ENCODE measurements around the gene GADD45B. TPM values are rescaled to one million over a fixed set of nuclear protein-coding genes. Genes with fewer than 3 reads are reported as not detected.
"Not testable (repeated sequence)": the region's sequence is repeated elsewhere in the genome, so short reads cannot be mapped to it uniquely, and the experiment has no call there.

Gene GADD45B
- total RNA-seq, 1 experiment from 2014 or later, result 23.8 TPM

DNA sequence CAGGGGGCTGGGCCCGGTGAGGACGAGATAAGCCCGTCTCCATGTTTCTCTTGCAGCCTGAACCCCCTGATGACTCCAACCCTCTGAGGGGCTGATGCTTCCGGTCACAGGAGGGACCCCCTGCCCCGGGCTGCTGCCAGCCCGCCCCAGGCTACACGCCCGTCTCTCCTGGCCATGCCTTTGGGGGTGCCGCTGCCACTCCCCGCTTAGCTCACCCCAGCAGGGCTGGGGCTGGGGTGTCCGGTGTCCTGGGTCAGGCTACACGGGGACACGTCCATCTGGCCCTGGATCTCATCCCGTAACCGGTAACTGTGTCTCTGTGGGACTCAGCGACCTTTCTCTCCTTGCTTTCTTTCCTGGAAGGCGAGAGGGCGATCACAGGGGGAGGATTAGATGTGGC lies 40.8 kb downstream of the GADD45B start:
- Mint-ChIP-seq H3K4me1 (ENCODE audit: low read depth, unreplicated experiment) (no peaks in the 10 kb centered on the region), H3K27me3 (ENCODE audit: insufficient read depth, unreplicated experiment) (no peaks in the 10 kb centered on the region), H3K36me3 (ENCODE audit: insufficient read depth, unreplicated experiment) (no peaks in the 10 kb centered on the region), H3K4me3 (ENCODE audit: unreplicated experiment) (no peak overlapping the region), H3K27ac (ENCODE audit: unreplicated experiment) (no peak overlapping the region), H3K9me3 (ENCODE audit: unreplicated experiment) (peaks cover 10% of the 10 kb centered on the region)
- ChIA-PET CTCF (no interaction called here), POLR2A (no interaction called here)
- Histone ChIP-seq H3K9me3 (no peaks in the 10 kb centered on the region), H3K4me1 (peaks cover 8% of the 10 kb centered on the region), H3K4me3 (ENCODE audit: low read depth, low read length) (no peak overlapping the region), H3K36me3 (ENCODE audit: control insufficient read depth, insufficient read depth, low read length) (no peaks in the 10 kb centered on the region), H3K27me3 (replicated peaks; ENCODE audit: control insufficient read depth, insufficient read depth, low read length) (no peaks in the 10 kb centered on the region)
- no peak for DNase-seq
- intact Hi-C loops (cut with micrococcal nuclease; ENCODE audit: unreplicated experiment), result no loop called here
- BruUV-seq (replicated peaks), result no TSS peak
- TF ChIP-seq, protein P1, sequence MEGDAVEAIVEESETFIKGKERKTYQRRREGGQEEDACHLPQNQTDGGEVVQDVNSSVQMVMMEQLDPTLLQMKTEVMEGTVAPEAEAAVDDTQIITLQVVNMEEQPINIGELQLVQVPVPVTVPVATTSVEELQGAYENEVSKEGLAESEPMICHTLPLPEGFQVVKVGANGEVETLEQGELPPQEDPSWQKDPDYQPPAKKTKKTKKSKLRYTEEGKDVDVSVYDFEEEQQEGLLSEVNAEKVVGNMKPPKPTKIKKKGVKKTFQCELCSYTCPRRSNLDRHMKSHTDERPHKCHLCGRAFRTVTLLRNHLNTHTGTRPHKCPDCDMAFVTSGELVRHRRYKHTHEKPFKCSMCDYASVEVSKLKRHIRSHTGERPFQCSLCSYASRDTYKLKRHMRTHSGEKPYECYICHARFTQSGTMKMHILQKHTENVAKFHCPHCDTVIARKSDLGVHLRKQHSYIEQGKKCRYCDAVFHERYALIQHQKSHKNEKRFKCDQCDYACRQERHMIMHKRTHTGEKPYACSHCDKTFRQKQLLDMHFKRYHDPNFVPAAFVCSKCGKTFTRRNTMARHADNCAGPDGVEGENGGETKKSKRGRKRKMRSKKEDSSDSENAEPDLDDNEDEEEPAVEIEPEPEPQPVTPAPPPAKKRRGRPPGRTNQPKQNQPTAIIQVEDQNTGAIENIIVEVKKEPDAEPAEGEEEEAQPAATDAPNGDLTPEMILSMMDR (IDR thresholded peaks at IDR 0.05; ENCODE audit: insufficient read depth in 1 of 2, low read depth in 1 of 2, low read length in 1 of 2, severe bottlenecking in 1 of 2, unreplicated experiment in 1 of 2), result no peak

DNA sequence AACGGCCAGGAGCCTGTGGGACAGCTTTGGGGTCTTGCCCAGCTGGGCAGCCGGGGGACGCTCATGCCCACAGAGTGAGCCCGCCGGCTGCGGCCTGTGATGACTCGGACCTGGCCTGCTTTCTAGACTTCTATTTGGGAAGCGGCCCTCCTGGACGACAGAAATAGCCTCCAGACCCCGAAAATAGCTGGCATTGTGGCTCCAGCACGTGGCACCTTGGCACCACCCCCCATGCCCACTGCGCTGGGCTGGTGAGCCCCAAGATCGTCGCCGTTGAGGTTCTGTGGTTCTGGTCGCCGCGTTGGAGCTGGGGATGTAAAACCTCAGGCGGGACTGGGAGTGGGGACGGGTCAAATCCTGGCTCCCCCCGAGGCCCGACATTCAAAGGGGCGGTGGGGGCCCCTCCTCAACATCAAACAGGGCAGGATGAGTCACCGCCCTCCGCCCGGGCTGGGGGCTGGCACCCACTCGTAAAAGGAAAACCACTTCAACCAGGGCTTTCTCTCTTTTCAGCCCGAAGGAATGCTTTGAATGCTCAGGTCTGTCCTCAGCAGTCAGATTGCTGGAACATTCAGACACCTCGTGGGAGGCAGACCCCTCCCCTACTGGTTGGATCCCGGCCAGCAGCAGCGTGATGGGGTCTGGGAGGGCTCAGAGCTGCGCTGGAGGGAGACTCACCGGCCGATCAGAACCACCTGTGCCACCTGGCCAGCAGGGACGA lies 42.1 kb downstream of the GADD45B start:
- Histone ChIP-seq H3K27me3 (replicated peaks; ENCODE audit: control insufficient read depth, insufficient read depth, low read length) (no peaks in the 10 kb centered on the region), H3K9me3 (no peaks in the 10 kb centered on the region), H3K36me3 (ENCODE audit: control insufficient read depth, insufficient read depth, low read length) (no peaks in the 10 kb centered on the region), H3K4me1 (peaks cover 13% of the 10 kb centered on the region), H3K4me3 (ENCODE audit: low read depth, low read length) (no peak overlapping the region)
- no TSS peak for BruUV-seq (replicated peaks)
- no peak for DNase-seq
- Mint-ChIP-seq H3K27ac (ENCODE audit: unreplicated experiment) (no peak overlapping the region), H3K4me1 (ENCODE audit: low read depth, unreplicated experiment) (no peaks in the 10 kb centered on the region), H3K36me3 (ENCODE audit: insufficient read depth, unreplicated experiment) (no peaks in the 10 kb centered on the region), H3K27me3 (ENCODE audit: insufficient read depth, unreplicated experiment) (no peaks in the 10 kb centered on the region), H3K4me3 (ENCODE audit: unreplicated experiment) (no peak overlapping the region), H3K9me3 (ENCODE audit: unreplicated experiment) (peaks cover 10% of the 10 kb centered on the region)
- POLR2A ChIA-PET, result interaction anchor here (0.6 kb wide), 1 partner anchor 544 kb away, joined by 3 read pairs; the partner anchor contains the start of gene TLE5
- TF ChIP-seq, protein P1 (IDR thresholded peaks at IDR 0.05; ENCODE audit: insufficient read depth in 1 of 2, low read depth in 1 of 2, low read length in 1 of 2, severe bottlenecking in 1 of 2, unreplicated experiment in 1 of 2), result no peak
- intact Hi-C loops (cut with micrococcal nuclease; ENCODE audit: unreplicated experiment), result no loop called here
- CTCF ChIA-PET, result interaction anchor here (0.7 to 1.1 kb wide), 2 partner anchors 25 to 59 kb away, joined by 3 to 4 read pairs; no protein-coding TSS in a partner anchor

DNA sequence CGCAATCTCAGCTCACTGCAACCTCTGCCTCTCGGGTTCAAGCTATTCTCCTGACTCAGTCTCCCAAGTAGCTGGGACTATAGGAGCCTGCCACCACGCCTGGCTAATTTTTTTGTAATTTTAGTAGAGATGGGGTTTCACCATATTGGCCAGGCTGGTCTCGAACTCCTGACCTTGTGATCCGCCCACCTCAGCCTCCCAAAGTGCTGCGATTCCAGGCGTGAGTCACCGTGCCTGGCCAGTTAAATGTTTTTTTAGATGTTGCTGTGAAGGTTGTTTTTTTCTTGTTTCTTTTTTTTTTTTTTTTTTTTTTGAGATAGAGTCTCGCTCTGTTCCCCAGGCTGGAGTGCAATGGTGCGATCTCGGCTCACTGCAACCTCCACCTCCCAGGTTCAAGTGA lies 42.9 kb downstream of the GADD45B start:
- H3K4me1 ChIP-seq, result peaks cover 13% of the 10 kb centered on the region
- peaks cover 10% of the 10 kb centered on the region for H3K9me3 Mint-ChIP-seq (ENCODE audit: unreplicated experiment)
- H3K27me3 Mint-ChIP-seq (ENCODE audit: insufficient read depth, unreplicated experiment); H3K27ac Mint-ChIP-seq (ENCODE audit: unreplicated experiment); H3K9me3 ChIP-seq; H3K4me3 ChIP-seq (ENCODE audit: low read depth, low read length); BruUV-seq (replicated peaks); H3K27me3 ChIP-seq (replicated peaks; ENCODE audit: control insufficient read depth, insufficient read depth, low read length); H3K36me3 ChIP-seq (ENCODE audit: control insufficient read depth, insufficient read depth, low read length); H3K4me1 Mint-ChIP-seq (ENCODE audit: low read depth, unreplicated experiment); POLR2A ChIA-PET; intact Hi-C loops (cut with micrococcal nuclease; ENCODE audit: unreplicated experiment); H3K36me3 Mint-ChIP-seq (ENCODE audit: insufficient read depth, unreplicated experiment); DNase-seq; H3K4me3 Mint-ChIP-seq (ENCODE audit: unreplicated experiment): not testable (repeated sequence)
- CTCF ChIA-PET, result interaction anchor here (0.7 kb wide), 1 partner anchor 58 kb away, joined by 4 read pairs; no protein-coding TSS in a partner anchor

Data from Caco-2 (cell line).